Measurements from ENCODE around the gene PTPRS.
"Not testable (repeated sequence)": the region's sequence is repeated elsewhere in the genome, so short reads cannot be mapped to it uniquely, and the experiment has no call there.

PTPRS gene

GRCh38 chr19:5340637-5341447 lies at the start of gene PTPRS:
Gene PTPRS, minus strand, starts transcription at chr19:5340812. Its CDS starts 54,672 bp downstream, at chr19:5286140.
- peaks cover 9% of the 10 kb centered on the region for H3K27me3 ChIP-seq (ENCODE audit: insufficient read depth, insufficient read length)

GRCh38 chr19:5389353-5389752 lies 48.7 kb upstream of the PTPRS start:
- Histone ChIP-seq H3K4me1 (ENCODE audit: insufficient read depth, insufficient read length) (peaks cover 2% of the 10 kb centered on the region), H3K4me3 (ENCODE audit: insufficient read length, low read depth) (no peak overlapping the region), H3K9me3 (ENCODE audit: insufficient read depth, low read length) (no peaks in the 10 kb centered on the region; the same call in 1 of the 2 replicates), H3K27me3 (ENCODE audit: insufficient read depth, insufficient read length) (no peaks in the 10 kb centered on the region), H3K36me3 (ENCODE audit: insufficient read depth, insufficient read length, low read length) (no peaks in the 10 kb centered on the region), H3K9ac (ENCODE audit: insufficient read length, low read depth) (no peak overlapping the region)
- TF ChIP-seq SUZ12 (IDR thresholded peaks at IDR 0.05; ENCODE audit: extremely low read depth, insufficient read depth, insufficient read length) (no peak), ZNF274 (IDR thresholded peaks at IDR 0.05; ENCODE audit: low read depth, low read length) (no peak), YY1 (IDR thresholded peaks at IDR 0.05; ENCODE audit: insufficient read depth, insufficient read length) (no peak)
- DNase-seq (ENCODE audit: low read depth, low spot score) = no peak

More at GRCh38 chr19:5340637-5341447, at the start of gene PTPRS:
- peak within 1 kb of the TSS; percentile 74 for H3K4me3 ChIP-seq (ENCODE audit: insufficient read length, low read depth)
- peaks cover 5% of the 10 kb centered on the region; the same call in 1 of the 2 replicates for H3K9me3 ChIP-seq (ENCODE audit: insufficient read depth, low read length)
- H3K36me3 ChIP-seq (ENCODE audit: insufficient read depth, insufficient read length, low read length) = peaks cover 10% of the 10 kb centered on the region
- DNase-seq (ENCODE audit: low read depth, low spot score) = peak; percentile 68
- peak within 1 kb of the TSS; percentile 92 for H3K9ac ChIP-seq (ENCODE audit: insufficient read length, low read depth)
- peaks cover 10% of the 10 kb centered on the region for H3K4me1 ChIP-seq (ENCODE audit: insufficient read depth, insufficient read length)
- TF ChIP-seq SUZ12 (IDR thresholded peaks at IDR 0.05; ENCODE audit: extremely low read depth, insufficient read depth, insufficient read length) = no peak

- Histone ChIP-seq H3K4me1 (ENCODE audit: insufficient read depth, insufficient read length) (no peaks in the 10 kb centered on the region), H3K36me3 (ENCODE audit: insufficient read depth, insufficient read length, low read length) (no peaks in the 10 kb centered on the region), H3K4me3 (ENCODE audit: insufficient read length, low read depth) (no peak overlapping the region), H3K9me3 (ENCODE audit: insufficient read depth, low read length) (peaks cover 6% of the 10 kb centered on the region; the same call in 1 of the 2 replicates), H3K9ac (ENCODE audit: insufficient read length, low read depth) (no peak overlapping the region), H3K27me3 (ENCODE audit: insufficient read depth, insufficient read length) (no peaks in the 10 kb centered on the region)
- no peak for TF ChIP-seq SUZ12 (IDR thresholded peaks at IDR 0.05; ENCODE audit: extremely low read depth, insufficient read depth, insufficient read length)
- TF ChIP-seq ZNF274 (IDR thresholded peaks at IDR 0.05; ENCODE audit: low read depth, low read length) = no peak
- TF ChIP-seq YY1 (IDR thresholded peaks at IDR 0.05; ENCODE audit: insufficient read depth, insufficient read length) = no peak
- DNase-seq (ENCODE audit: low read depth, low spot score) = no peak
These were observed 46.9 kb upstream of the PTPRS start for GRCh38 chr19:5387472-5387871.

GRCh38 chr19:5386841-5387240 lies 46.2 kb upstream of the PTPRS start:
- Histone ChIP-seq H3K4me1 (ENCODE audit: insufficient read depth, insufficient read length) (no peaks in the 10 kb centered on the region), H3K27me3 (ENCODE audit: insufficient read depth, insufficient read length) (no peaks in the 10 kb centered on the region), H3K9ac (ENCODE audit: insufficient read length, low read depth) (no peak overlapping the region), H3K36me3 (ENCODE audit: insufficient read depth, insufficient read length, low read length) (no peaks in the 10 kb centered on the region), H3K4me3 (ENCODE audit: insufficient read length, low read depth) (no peak overlapping the region), H3K9me3 (ENCODE audit: insufficient read depth, low read length) (peaks cover 13% of the 10 kb centered on the region)
- TF ChIP-seq SUZ12 (IDR thresholded peaks at IDR 0.05; ENCODE audit: extremely low read depth, insufficient read depth, insufficient read length) = no peak
- TF ChIP-seq ZNF274 (IDR thresholded peaks at IDR 0.05; ENCODE audit: low read depth, low read length) = no peak
- TF ChIP-seq YY1 (IDR thresholded peaks at IDR 0.05; ENCODE audit: insufficient read depth, insufficient read length) = no peak
- DNase-seq (ENCODE audit: low read depth, low spot score) = no peak

GRCh38 chr19:5381197-5381596 lies 40.6 kb upstream of the PTPRS start:
- H3K4me1 ChIP-seq (ENCODE audit: insufficient read depth, insufficient read length); H3K27me3 ChIP-seq (ENCODE audit: insufficient read depth, insufficient read length); H3K4me3 ChIP-seq (ENCODE audit: insufficient read length, low read depth); H3K9ac ChIP-seq (ENCODE audit: insufficient read length, low read depth); H3K36me3 ChIP-seq (ENCODE audit: insufficient read depth, insufficient read length, low read length); DNase-seq (ENCODE audit: low read depth, low spot score): not testable (repeated sequence)
- peaks cover 18% of the 10 kb centered on the region for H3K9me3 ChIP-seq (ENCODE audit: insufficient read depth, low read length)

GRCh38 chr19:5380215-5380919 lies 39.8 kb upstream of the PTPRS start:
- TF ChIP-seq SUZ12 (IDR thresholded peaks at IDR 0.05; ENCODE audit: extremely low read depth, insufficient read depth, insufficient read length) (no peak), ZNF274 (IDR thresholded peaks at IDR 0.05; ENCODE audit: low read depth, low read length) (no peak), YY1 (IDR thresholded peaks at IDR 0.05; ENCODE audit: insufficient read depth, insufficient read length) (no peak)
- Histone ChIP-seq H3K36me3 (ENCODE audit: insufficient read depth, insufficient read length, low read length) (no peaks in the 10 kb centered on the region), H3K9ac (ENCODE audit: insufficient read length, low read depth) (no peak overlapping the region), H3K4me1 (ENCODE audit: insufficient read depth, insufficient read length) (no peaks in the 10 kb centered on the region), H3K4me3 (ENCODE audit: insufficient read length, low read depth) (no peak overlapping the region), H3K9me3 (ENCODE audit: insufficient read depth, low read length) (peaks cover 18% of the 10 kb centered on the region), H3K27me3 (ENCODE audit: insufficient read depth, insufficient read length) (peaks cover under 1% of the 10 kb centered on the region)
- no peak for DNase-seq (ENCODE audit: low read depth, low spot score)

- Histone ChIP-seq H3K36me3 (ENCODE audit: insufficient read depth, insufficient read length, low read length) (no peaks in the 10 kb centered on the region), H3K9ac (ENCODE audit: insufficient read length, low read depth) (no peak overlapping the region), H3K27me3 (ENCODE audit: insufficient read depth, insufficient read length) (peaks cover 21% of the 10 kb centered on the region), H3K4me3 (ENCODE audit: insufficient read length, low read depth) (no peak overlapping the region), H3K4me1 (ENCODE audit: insufficient read depth, insufficient read length) (no peaks in the 10 kb centered on the region), H3K9me3 (ENCODE audit: insufficient read depth, low read length) (peaks cover 6% of the 10 kb centered on the region)
- DNase-seq (ENCODE audit: low read depth, low spot score) = no peak
- no peak for TF ChIP-seq ZNF274 (IDR thresholded peaks at IDR 0.05; ENCODE audit: low read depth, low read length)
- TF ChIP-seq SUZ12 (IDR thresholded peaks at IDR 0.05; ENCODE audit: extremely low read depth, insufficient read depth, insufficient read length) = no peak
- TF ChIP-seq YY1 (IDR thresholded peaks at IDR 0.05; ENCODE audit: insufficient read depth, insufficient read length) = no peak
These were observed 36.3 kb upstream of the PTPRS start for GRCh38 chr19:5376928-5377327.
